NCI-H510A (cell line): Measurements from ENCODE around the gene TMEM225B.
"Not testable (repeated sequence)": the region's sequence is repeated elsewhere in the genome, so short reads cannot be mapped to it uniquely, and the experiment has no call there.

ENCODE experiments used
- DNase-seq: peaks from one replicate; lab custom pipeline; 2025; lab: John Stamatoyannopoulos, UW

TMEM225B gene

GRCh38 chr7:99579281-99579955 lies 18.6 kb upstream of the TMEM225B start:
- no peak for DNase-seq

GRCh38 chr7:99579956-99580777 lies 17.9 kb upstream of the TMEM225B start:
- no peak for DNase-seq

GRCh38 chr7:99580778-99581332 lies 17.2 kb upstream of the TMEM225B start:
- not testable (repeated sequence) for DNase-seq

GRCh38 chr7:99588868-99589267 lies 9.2 kb upstream of the TMEM225B start:
- no peak for DNase-seq

- DNase-seq, result no peak
Measured at GRCh38 chr7:99594948-99595745, 2.9 kb upstream of the TMEM225B start.

GRCh38 chr7:99596408-99596955 lies 1.6 kb upstream of the TMEM225B start:
- DNase-seq, result no peak

GRCh38 chr7:99599836-99600235 lies 1.8 kb downstream of the TMEM225B start:
- DNase-seq, result no peak

GRCh38 chr7:99601656-99602310 lies 3.7 kb downstream of the TMEM225B start:
- no peak for DNase-seq

GRCh38 chr7:99605527-99605926 lies 7.5 kb downstream of the TMEM225B start:
- DNase-seq, result no peak

GRCh38 chr7:99606531-99606930 lies 8.5 kb downstream of the TMEM225B start:
- no peak for DNase-seq

- DNase-seq, result no peak
Measured at GRCh38 chr7:99607548-99607947, 9.5 kb downstream of the TMEM225B start.

- DNase-seq, result no peak
Measured at GRCh38 chr7:99614495-99614894, 16.4 kb downstream of the TMEM225B start.

GRCh38 chr7:99615989-99616358 lies 17.9 kb downstream of the TMEM225B start:
- DNase-seq, result no peak

GRCh38 chr7:99616359-99617191 lies 18.5 kb downstream of the TMEM225B start, which contains the start of gene ZSCAN25:
ZSCAN25 (plus strand) TSS chr7:99616946; CDS start chr7:99619607, 2,661 bp downstream.
- peak; percentile 83 for DNase-seq

GRCh38 chr7:99617192-99617781 lies 19.2 kb downstream of the TMEM225B start:
- DNase-seq, result no peak

- DNase-seq, result no peak
Measured at GRCh38 chr7:99618726-99619125, 20.7 kb downstream of the TMEM225B start.

- DNase-seq, result no peak
Measured at GRCh38 chr7:99619571-99620130, 21.6 kb downstream of the TMEM225B start.

GRCh38 chr7:99621271-99621670 lies 23.2 kb downstream of the TMEM225B start:
- no peak for DNase-seq

GRCh38 chr7:99622596-99622995 lies 24.5 kb downstream of the TMEM225B start:
- no peak for DNase-seq
